Right ventricle myocardium inferior (tissue), 1 donor: Measurements from ENCODE around the gene MCEE. TPM values are rescaled to one million over a fixed set of nuclear protein-coding genes. Genes with fewer than 3 reads are reported as not detected.
"Not testable (repeated sequence)": the region's sequence is repeated elsewhere in the genome, so short reads cannot be mapped to it uniquely, and the experiment has no call there.

Experiments used
- ATAC-seq: fragments of 200-7000 bp; cut with Tn5 transposase; one replicate; pipeline ENCODE4 v1.9.1; 2020; ENCODE audit warnings: mild to moderate bottlenecking, moderate library complexity
- DNase-seq: peaks from one replicate; pipeline ENCODE4 v3.0.0; 2021; ENCODE audit errors: missing footprints
- intact Hi-C: fragments of 100-400 bp; cut with DNase I; formaldehyde crosslinking; loops from one replicate; pipeline ENCODE4 v1.11.0; 2022
- long read RNA-seq: library from polyadenylated mRNA; unstranded; transcript quantifications from one replicate; pipeline ENCODE4 v2.0.0, GENCODE V29; 2021
- total RNA-seq: library from RNA; stranded (reverse); fragmentation: NEBNext Ultra II Directional; extraction: Animal tissue kit (Norgen Biotek cat#: 25700); gene quantifications from one replicate; pipeline ENCODE4 v1.2.1, GENCODE V29; 2021
- donor health status: DM: no; HTN: yes; CAD: no; lungs with severe emphysema.

MCEE gene
- 42.2 TPM for total RNA-seq
- long read RNA-seq, transcript MCEE-201 (3 exons, 835 nt), result major isoform, 13 of 20 reads
- long read RNA-seq, partial matches to known transcripts, result 0 of 20 reads
- long read RNA-seq, other reads (novel, unspliced or antisense), result 6 of 20 reads

DNA sequence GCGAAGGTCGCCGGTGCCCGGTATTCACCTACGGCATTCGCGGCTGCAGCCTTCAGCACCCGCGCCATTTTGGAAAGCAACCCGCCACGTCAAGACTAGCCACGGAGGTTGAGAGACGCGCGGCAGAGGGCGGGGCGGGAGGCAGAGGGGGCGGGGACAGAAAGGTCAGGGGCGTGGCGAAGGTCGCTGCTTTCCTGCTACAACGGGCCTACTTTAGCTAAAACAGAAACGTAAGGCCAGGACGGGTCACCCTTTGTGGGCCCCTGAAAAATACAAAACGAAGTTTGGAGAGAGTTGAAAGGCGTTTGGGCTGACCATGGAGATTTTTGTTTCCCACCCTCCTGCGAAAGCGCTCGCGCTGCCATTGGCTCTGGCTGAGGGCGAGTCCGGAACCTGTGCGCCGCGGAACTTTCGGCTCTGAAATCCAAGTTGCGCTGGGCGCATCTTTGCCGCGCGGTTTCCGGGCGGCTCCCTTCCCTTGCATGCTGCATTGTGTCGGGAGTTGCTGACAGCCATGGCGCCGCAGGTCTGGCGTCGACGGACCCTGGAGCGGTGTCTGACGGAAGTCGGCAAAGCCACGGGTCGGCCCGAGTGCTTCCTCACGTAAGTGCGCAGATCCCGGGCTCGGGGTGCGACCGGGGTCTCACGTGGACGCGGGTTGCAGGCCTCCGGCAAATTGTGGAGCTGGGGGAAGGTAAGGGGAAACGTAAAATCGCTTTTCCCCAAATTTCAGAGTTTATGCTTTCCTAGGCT, at the start of gene MCEE, which contains the start of gene MPHOSPH10:
TSS of gene MCEE (minus strand) at position 78 of the 753 bp plus-strand sequence. CDS start at position 68, 10 bp downstream.
TSS of gene MPHOSPH10 (plus strand) at position 483 of the 753 bp plus-strand sequence. CDS start at position 515, 32 bp downstream.
- ATAC-seq (peak; percentile 97), DNase-seq (peak; percentile 96)
- intact Hi-C loops, result loop anchor here (2.0 kb wide), 1 partner anchor 62 kb away; the partner anchor contains the start of gene NAGK

DNA sequence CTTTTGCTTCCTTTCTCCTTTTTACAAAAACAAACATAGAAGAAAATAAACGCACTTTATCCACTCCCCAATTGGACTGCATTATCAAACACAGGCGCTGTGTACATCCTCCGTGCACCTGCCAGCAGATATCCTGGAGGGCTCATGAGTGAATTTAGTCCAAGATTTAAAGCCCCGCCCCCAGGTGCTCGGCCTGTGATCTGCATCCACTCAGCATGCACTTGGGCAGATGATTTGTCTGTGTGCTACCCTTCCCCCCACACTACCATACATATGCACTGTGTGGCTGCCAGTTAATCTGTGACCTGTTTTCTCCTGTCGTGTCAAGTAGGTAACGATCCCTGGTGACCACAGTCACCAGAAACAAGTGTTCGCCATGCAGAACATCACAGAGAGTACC, 48.8 kb upstream of the MCEE start:
- DNase-seq, intact Hi-C loops, ATAC-seq: not testable (repeated sequence)

DNA sequence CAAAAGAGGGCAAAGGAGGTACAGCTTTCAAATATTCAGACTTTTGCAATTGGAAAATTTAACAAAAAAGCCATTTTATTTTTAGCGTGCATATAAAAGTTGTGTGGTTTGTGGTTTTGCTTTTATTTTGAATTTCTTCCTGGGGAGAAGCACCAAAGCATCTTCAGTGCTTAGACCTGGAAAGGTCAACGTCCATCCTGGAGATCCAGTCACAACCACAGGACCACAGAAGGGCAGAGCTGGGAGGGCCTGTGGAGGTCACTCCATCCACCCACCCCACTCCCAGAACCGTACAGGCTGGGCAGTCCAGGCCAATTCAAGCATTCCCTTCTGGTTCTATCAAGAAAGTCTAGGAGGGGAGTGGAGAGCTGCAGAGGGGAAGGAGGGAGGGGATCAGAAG, 44.2 kb upstream of the MCEE start:
- ATAC-seq, result no peak
- DNase-seq, result no peak
- intact Hi-C loops, result no loop called here

DNA sequence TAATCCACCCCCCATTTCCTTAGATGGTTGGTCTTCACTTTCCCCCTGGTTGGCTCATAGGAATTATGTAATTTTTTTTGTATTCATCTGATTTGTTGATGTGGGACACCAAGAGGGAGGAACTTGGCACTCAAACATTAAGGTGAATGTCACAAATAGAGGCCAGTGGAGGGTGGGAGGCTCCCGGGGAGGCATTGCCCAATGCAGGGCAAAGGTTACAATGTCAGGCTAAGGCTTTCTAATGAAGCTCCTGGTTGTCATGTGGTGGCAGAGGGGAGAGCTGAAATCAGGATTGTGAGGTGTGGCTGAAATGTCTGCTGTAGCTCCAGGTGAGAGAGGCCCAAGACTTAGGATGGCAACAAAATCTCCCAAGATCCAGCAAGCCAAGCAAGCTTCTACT, 43.1 kb upstream of the MCEE start:
- intact Hi-C loops, result no loop called here
- no peak for ATAC-seq

DNA sequence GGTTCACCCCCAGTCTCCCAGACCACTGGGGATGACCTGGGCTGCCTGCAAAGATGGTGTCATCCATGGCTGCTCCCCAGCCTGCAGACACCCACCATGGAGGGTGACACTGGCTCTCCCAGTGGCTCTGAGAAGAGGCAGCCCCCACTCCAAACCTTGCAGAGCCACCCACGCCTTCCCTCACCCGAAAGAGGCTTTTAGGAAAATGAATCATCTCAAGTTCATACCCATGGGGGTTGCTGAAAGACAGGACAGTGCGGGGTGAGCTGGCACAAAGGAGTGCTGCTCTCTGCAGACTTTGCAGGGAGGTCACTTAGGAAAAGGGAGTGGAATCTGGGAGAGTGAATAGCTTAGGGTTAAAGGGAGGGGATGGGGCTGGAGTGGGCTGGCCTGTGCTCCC, 36.8 kb upstream of the MCEE start:
- no peak for ATAC-seq
- DNase-seq, result no peak
- intact Hi-C loops, result no loop called here

More for the DNA sequence above, 43.1 kb upstream of the MCEE start:
- DNase-seq, result no peak

DNA sequence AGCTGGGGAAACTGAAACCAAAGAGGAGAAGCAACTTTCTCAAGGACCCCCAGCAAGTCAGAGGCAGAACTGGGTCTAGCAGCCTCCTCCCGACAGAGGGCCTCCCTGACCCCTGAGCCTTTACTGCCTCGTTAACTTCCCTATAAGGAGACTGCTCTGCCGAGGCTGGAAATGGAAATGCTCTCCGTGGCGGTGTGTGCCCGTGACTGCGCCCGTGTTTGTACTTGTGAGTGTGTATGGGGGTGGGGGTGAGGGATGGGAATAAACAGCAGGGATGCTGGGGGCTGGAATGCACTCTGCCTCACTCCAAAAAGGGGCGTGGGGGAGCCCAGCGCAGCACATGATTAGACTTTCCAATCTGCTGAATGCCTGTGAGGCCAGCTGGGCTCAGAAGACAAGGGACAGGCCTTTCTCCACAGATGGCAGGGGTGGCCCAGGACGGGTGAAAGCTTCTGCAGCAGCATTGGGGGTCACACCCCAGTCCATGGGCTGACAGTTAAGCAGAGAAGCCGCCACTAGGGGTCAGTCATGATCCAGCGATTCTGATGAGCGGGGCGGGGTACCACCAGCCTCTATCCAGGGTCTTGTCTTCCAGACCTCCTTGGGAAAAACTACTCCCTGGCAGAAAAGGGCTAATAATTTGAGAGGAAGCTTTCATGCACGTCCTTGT, 27.2 kb upstream of the MCEE start:
- intact Hi-C loops, result loop anchor here (2.0 kb wide), 1 partner anchor 354 kb away; no protein-coding TSS in a partner anchor
- no peak for DNase-seq
- peak; percentile 67 for ATAC-seq

DNA sequence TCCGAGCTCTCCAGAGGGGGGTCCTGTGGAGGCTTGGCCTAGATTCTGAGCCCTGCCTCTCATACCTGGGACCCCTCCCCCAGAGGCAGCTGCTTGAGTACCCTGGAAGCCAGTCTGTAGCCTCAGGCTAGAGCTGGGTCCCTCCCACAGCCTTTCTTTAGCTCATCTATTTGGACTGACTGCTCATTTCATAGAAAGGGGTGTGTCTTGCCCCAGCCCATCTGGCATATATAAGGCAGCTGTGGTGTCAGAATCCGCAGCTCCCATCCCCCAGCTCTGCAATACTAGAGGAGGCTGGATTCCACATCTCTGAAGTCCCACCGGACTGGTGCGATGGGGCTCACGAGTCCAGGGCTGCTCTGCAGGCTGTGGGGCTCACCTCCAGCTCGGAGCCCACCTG, 26.5 kb upstream of the MCEE start:
- no peak for DNase-seq
- intact Hi-C loops, result loop anchor here (2.0 kb wide), 1 partner anchor 354 kb away; no protein-coding TSS in a partner anchor
- no peak for ATAC-seq

DNA sequence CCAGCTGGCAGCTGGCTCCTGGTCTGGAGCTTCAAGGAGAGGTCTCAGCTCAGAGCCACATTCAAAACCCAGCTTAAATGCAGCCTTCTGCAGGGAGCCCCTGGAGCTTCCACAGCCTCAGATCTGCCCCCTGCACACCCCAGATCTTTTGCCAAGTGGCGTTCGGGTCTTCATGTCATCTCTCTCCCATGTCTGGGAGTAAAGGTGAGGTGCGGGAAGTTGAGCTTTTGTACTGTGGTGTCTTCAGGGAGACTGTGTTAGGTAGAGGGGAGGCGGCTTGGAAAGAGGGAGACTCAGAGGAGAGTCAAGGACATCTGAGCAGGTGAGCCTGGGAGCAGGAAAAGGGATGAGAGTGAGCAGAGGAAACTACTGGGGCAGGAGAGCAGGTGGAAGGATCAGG, 25.8 kb upstream of the MCEE start:
- intact Hi-C loops, result loop anchor here (2.0 kb wide), 1 partner anchor 355 kb away; no protein-coding TSS in a partner anchor
- DNase-seq (no peak), ATAC-seq (no peak)

DNA sequence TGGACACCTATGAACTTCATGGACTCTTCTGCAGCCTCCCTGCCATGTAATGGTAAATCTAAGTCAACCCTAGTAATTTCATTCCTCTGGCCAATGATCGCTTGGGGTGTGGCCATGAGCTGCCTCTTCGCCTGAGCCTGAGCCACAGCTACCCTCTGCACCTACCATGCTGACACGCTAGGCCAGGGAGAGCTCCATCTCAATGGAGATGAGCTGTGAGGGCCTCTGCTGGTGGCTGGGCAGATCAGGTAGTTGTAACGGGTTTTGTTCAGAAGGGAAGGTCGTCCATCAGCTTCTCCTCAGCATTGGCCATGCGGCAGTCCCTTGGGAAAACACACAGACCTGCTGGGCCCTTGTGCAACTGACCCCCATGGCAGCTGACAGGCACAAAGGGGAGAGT, 24.8 kb upstream of the MCEE start:
- ATAC-seq (no peak), DNase-seq (no peak)
- intact Hi-C loops, result no loop called here

DNA sequence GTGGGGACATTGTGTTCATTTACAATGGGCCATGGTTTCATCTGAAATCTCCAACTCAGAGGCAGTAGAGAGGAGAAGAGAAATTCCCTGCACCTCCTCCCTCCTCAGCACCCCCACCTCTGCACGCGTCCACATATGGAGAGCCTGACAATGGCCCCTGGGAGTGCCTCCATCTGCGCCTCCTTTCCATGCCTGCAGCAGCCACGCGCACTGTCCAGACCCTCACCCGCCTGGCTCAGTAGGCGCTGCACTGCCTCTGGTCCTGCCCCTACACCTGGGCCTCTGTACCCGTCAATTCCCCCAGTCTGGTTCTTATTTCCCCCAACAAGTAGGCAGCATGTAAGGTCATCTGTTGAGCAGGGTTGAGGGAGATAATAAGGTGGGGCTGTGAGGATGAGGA, 24.2 kb upstream of the MCEE start:
- intact Hi-C loops, result no loop called here
- ATAC-seq (no peak), DNase-seq (no peak)

DNA sequence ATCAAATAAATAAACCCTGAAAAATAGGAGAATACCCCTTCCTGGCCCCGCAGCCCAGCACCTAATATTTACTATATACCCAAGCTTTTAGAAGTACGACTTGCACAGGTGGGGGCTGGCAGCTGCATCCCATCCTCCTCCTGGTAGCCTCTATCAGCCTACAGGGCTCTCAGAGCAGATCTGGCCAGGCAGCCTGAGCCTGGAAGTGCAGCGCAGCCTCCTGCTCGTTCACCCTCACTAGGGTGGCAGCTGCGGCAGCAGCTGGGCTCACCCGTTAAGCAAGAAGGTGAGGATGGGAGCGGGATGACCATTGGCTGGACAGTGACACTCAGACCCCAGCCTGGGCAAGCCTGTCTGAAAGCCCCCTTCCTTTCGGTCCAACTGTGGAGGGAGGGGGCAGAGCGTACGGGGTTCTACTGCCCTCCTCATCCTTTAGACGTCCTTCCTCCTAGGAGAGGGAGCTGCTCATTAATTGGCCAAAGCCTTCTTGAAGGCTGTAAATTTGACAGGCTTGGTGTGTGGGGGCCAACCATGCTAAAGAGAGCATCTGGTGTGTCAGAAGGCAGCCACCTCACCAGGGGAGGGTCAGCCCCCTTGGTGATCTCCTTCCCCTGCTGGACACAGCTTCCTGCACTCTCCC, 23.7 kb upstream of the MCEE start:
- DNase-seq (no peak), ATAC-seq (no peak)
- intact Hi-C loops, result no loop called here

DNA sequence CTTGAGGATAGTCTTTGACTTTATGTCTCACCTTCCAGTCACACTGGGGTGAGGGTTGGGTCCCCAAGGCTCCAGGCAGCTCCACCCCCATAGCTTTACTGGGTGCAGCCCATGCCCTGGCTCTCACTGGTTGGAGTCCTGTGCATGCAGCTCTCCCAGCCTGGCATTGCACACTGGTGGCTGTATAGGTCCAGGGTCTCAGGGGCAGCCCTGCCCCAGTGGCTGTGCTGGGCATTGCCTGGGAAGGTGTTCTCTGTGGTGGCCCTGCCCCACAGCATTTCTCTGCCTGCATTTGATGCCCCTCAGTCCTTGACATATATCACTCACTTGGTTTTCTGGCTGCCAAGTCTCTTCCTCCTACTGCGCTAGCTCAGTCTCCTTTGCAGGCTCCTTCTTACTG, 21.6 kb upstream of the MCEE start:
- intact Hi-C loops, result no loop called here
- ATAC-seq, result no peak

DNA sequence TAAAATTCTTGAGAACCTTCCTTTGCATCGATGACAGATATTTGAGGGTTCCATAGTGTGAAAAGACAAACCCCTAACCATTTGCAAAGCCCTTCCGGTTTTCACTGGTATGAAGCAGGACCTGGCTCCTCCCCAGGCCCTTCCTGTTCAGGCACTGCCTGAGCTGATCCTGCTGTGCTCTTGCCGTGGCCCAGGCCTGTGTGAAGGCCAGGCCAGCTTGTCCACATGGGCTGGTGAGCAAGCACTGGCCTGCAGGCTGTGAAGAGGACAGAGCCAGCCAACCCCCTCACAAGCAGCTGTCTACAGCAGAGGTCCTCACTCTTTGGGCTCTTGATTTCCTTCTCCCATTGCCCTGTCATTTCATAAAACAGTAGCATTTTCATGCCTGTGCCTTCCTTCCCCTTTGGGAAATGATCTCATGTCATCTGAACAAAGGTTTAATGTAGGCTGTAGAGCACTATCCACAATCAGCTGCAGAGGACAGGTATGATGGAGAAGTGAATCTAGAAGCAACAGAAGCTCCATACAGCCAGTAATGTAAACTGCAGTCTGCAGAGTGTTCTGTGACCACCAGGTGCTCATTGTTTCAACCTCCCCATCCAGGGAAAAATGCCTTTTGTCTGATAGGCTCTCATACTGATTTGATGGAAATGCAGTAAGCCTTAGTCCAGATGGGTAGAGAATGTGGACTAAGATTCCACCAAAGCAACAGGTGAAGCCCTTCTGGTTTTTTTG, 20.2 kb upstream of the MCEE start:
- DNase-seq (no peak), ATAC-seq (peak; percentile 32)
- intact Hi-C loops, result no loop called here

More for the DNA sequence above, 21.6 kb upstream of the MCEE start:
- no peak for DNase-seq

DNA sequence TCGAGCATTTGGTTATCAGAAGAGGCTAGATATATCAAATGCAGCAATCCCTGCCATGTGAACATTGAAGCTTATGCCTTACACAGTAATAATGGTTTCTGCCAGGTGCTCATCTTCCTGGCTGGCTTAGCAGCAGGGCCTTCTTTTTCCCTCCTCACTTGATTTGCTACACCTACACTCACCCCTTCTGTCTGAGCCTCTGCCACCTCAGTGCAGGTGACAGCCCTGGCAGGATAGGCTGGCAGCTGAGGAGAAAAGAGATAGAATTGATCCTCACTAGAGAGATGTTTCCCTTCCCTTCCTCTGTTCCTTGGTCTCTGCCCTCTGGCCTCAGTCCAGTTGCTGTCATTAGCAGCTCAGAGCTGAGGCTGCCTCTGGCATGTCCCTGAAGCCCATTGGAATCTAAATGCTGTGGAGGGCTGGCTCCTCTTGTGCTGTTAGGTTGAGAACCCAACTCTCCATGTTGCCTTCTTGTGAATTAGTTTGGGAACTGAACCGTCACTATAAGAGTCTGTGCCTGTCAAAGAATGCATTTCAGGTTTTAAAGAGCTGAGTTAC, 18.6 kb upstream of the MCEE start:
- DNase-seq (no peak), ATAC-seq (peak; percentile 72)
- intact Hi-C loops, result no loop called here

DNA sequence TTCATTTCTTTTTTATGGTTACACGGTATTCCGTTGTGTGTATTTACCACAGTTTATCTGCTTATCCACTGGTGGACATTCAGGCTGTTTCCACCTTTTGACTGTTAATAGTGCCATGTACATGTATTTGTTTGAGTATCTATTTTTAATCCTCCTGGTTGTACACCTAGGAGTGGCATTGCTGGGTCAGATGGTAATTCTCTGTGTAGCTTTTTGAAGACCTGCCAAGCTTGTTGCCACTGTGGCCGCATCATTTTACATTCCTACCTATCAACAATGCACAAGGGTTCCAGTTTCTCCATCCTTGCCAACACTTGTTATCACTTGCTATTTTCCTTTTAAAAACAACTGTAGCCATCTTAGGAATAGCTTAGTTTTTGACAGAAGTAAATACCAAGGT, 13.8 kb upstream of the MCEE start:
- intact Hi-C loops, result no loop called here
- ATAC-seq, result peak; percentile 78
- DNase-seq, result no peak

DNA sequence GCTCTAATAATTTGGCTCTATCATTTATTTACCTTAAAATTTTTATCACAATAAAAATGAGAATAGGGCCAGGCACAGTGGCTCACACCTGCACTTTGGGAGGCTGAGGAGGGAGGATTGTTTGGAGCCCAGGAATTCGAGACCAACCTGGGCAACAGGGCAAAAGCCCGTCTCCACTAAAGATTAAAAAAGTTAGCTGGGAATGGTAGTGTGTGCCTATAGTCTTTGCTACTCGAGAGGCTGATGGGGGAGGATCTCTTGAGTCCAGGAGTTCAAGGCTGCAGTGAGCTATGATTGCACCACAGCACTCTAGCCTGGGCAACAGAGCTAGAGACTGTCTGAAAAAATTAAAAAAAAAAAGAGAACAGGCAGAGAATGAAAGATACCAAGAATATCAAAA, 6.1 kb upstream of the MCEE start:
- DNase-seq, result no peak
- intact Hi-C loops, result no loop called here
- no peak for ATAC-seq

DNA sequence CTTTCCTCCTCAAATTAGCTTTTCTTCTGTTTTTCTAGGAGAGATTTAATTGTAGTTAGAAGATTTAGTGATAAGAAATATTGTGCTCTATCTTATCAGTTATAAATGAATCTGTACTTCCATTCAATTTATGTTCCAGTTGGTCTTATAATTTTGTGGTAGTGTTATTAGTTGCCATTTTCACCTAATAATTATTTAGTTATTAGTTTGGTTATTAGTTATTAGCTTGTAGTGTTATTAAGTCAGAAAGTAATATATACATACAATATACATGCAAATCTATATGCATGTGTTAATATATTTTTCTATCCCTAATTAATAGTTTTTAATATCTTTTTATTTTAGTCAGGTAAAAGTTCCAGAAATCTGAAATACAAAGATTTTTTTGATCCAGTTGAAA, 3.6 kb upstream of the MCEE start:
- DNase-seq (no peak), ATAC-seq (no peak)
- intact Hi-C loops, result no loop called here
